OCI-LY7 (cell line): ENCODE data around the gene NSL1. TPM values are rescaled to one million over a fixed set of nuclear protein-coding genes. Genes with fewer than 3 reads are reported as not detected.
A peak's percentile ranks its signal among the peaks of the same experiment; 100 is the strongest.

Source experiments
- BruUV-seq: library from RNA; stranded (reverse); fragments of 400-500 nt; replicated peaks from 2 replicates; lab custom pipeline; 2021; lab: Mats Ljungman, UMichigan
- CTCF ChIA-PET: fragments of 300-600 bp; sonication (Branson Sonifier 250); formaldehyde crosslinking; loops from one replicate; lab custom pipeline; 2022; ENCODE audit warnings: antibody characterized with exemption; ENCODE audit not compliant: unreplicated experiment; lab: Charles Lee
- POLR2A ChIA-PET: fragments of 300-600 bp; sonication (Branson Sonifier 250); formaldehyde crosslinking; loops from one replicate; lab custom pipeline; 2022; ENCODE audit warnings: antibody characterized with exemption; lab: Charles Lee
- DNase-seq: peaks from one replicate; pipeline ENCODE4 v3.0.0-alpha.2; 2015; ENCODE audit warnings: low spot score
- H2AFZ ChIP-seq: fragments of 200-600 bp; sonication (generic), shearing (Covaris generic); 2 replicates; pipeline ENCODE4 v1.6.1; 2014; ENCODE audit warnings: mild to moderate bottlenecking, antibody characterized with exemption, low read length, moderate library complexity
- H3K27ac ChIP-seq: fragments of 200-600 bp; sonication (generic); 2 replicates; pipeline ENCODE4 v1.5.1; 2014; ENCODE audit warnings: mixed run types, low read depth, mild to moderate bottlenecking, moderate library complexity, low read length, inconsistent platforms; ENCODE audit not compliant: poor library complexity, severe bottlenecking
- H3K36me3 ChIP-seq: fragments of 200-600 bp; sonication (generic); 2 replicates; pipeline ENCODE4 v1.6.1; 2014; ENCODE audit warnings: mild to moderate bottlenecking, antibody characterized with exemption, low read length, moderate library complexity, mixed read lengths; ENCODE audit not compliant: insufficient read depth
- H3K4me1 ChIP-seq: fragments of 200-600 bp; sonication (generic); 2 replicates; pipeline ENCODE4 v1.5.1; 2014; ENCODE audit warnings: mild to moderate bottlenecking, low read length; ENCODE audit not compliant: insufficient read depth, poor library complexity, severe bottlenecking
- H3K4me2 ChIP-seq: fragments of 200-600 bp; sonication (generic); 2 replicates; pipeline ENCODE4 v1.6.1; 2014; ENCODE audit warnings: mild to moderate bottlenecking, low read length
- H3K4me3 ChIP-seq: fragments of 200-600 bp; sonication (generic); 2 replicates; pipeline ENCODE4 v1.5.1; 2014; ENCODE audit warnings: mild to moderate bottlenecking, low read depth, low read length; ENCODE audit not compliant: poor library complexity, severe bottlenecking
- H3K79me2 ChIP-seq: fragments of 200-600 bp; sonication (generic); 2 replicates; pipeline ENCODE4 v1.6.1; 2016; ENCODE audit warnings: low read depth, mild to moderate bottlenecking, low read length, moderate library complexity, mixed read lengths; ENCODE audit not compliant: insufficient read depth
- H3K9me2 ChIP-seq: fragments of 200-600 bp; sonication (generic); 2 replicates; pipeline ENCODE4 v1.6.1; 2016; ENCODE audit warnings: mild to moderate bottlenecking, low read length, mixed read lengths; ENCODE audit not compliant: insufficient read depth
- H3K9me3 ChIP-seq: fragments of 200-600 bp; sonication (generic); 2 replicates; pipeline ENCODE4 v1.6.1; 2014; ENCODE audit warnings: mild to moderate bottlenecking, mixed run types, low read length, mixed read lengths
- H4K20me1 ChIP-seq: fragments of 200-600 bp; sonication (generic); 2 replicates; pipeline ENCODE4 v1.6.1; 2014; ENCODE audit warnings: mild to moderate bottlenecking, antibody characterized with exemption, low read length, moderate library complexity, mixed read lengths; ENCODE audit not compliant: insufficient read depth
- CTCF ChIP-seq: fragments of 200-600 bp; sonication (generic); conservative IDR thresholded peaks from 2 replicates; pipeline ENCODE4 v1.5.1; 2014; ENCODE audit warnings: mild to moderate bottlenecking, antibody characterized with exemption, low read length, moderate library complexity, mixed read lengths
- EZH2phosphoT487 ChIP-seq: fragments of 200-600 bp; sonication (generic); IDR thresholded peaks from 2 replicates; pipeline ENCODE4 v1.6.1; 2018; ENCODE audit warnings: low read depth, borderline replicate concordance, mild to moderate bottlenecking, mixed run types, antibody characterized with exemption, low read length, moderate library complexity, mixed read lengths
- intact Hi-C: fragments of 100-400 bp; cut with micrococcal nuclease; formaldehyde crosslinking; loops from one replicate; pipeline ENCODE4 v1.10.0; 2022; ENCODE audit not compliant: unreplicated experiment
- total RNA-seq, 2 experiments: library from RNA; depleted of rRNA in 1 of 2; stranded (reverse); fragments of >200 nt in 1 of 2; shearing (Covaris generic) in 1 of 2; gene quantifications; 2 replicates each; pipeline ENCODE4 v1.2.3, GENCODE V29; 2014 to 2022

The NSL1 gene
- total RNA-seq, 2 experiments from 2014 or later: 66.8 to 70.9 TPM

DNA sequence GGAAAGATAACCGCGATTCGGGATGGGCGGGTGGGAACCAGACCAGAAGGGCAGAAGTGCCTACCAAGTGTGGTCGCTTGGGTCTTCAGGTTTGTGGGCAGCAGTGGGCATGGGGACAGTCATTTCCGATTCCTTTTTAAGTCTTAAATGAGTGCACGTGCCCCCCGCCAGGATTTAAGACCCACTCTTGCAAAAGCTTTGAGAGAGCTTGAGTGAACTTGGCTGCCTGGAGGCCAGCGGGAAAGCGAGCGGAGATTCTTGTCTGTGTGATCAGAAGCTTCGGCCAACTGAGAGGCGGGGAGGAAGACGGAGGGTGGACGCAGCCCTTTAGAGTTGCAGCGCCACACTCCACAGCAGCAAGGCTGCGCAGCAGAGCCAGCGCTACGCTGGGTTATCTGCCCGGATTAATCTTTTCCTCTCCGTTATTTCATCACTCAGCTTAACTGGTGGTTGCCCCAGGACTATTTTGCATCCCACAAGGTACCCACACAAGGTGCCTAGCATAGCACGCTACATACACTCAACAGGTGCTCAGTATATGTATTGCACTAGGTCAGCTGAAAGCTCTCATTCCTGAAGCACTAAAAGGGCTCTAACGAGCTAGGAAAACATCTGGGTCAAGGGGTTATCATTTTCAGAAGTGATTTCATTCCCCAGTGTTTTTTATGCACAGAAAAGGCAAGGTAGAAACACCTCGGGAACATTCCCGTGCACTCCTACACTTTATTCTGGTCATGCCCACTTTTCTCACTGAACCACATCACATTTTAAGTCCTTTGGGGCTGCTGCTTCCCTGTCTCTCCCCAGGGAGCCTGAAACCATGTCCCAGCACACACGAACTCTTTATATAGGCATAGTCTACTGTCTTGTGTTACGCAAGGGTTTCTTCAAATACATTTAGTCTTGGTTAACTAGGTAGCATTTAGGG lies 90.4 kb downstream of the NSL1 start:
- intact Hi-C loops: loop anchor here (2.0 kb wide), 1 partner anchor 54 kb away; no protein-coding TSS in a partner anchor
- Histone ChIP-seq H4K20me1 (no peaks in the 10 kb centered on the region), H3K27ac (no peak overlapping the region), H3K4me1 (peaks cover 33% of the 10 kb centered on the region), H3K79me2 (no peaks in the 10 kb centered on the region), H2AFZ (no peak overlapping the region), H3K9me3 (no peaks in the 10 kb centered on the region), H3K9me2 (no peaks in the 10 kb centered on the region), H3K4me2 (peak overlapping the region; percentile 61), H3K4me3 (peak overlapping the region; percentile 18), H3K36me3 (no peaks in the 10 kb centered on the region)
- CTCF ChIA-PET: interaction anchor here (1.1 kb wide), 1 partner anchor 313 kb away, joined by 3 read pairs; no protein-coding TSS in a partner anchor
- DNase-seq: peak; percentile 40
- BruUV-seq: no TSS peak
- TF ChIP-seq CTCF: no peak
- TF ChIP-seq EZH2phosphoT487: no peak
- POLR2A ChIA-PET: interaction anchor here (0.6 to 1.4 kb wide), 4 partner anchors 22 to 142 kb away, joined by 3 to 5 read pairs (median 4); no protein-coding TSS in a partner anchor

DNA sequence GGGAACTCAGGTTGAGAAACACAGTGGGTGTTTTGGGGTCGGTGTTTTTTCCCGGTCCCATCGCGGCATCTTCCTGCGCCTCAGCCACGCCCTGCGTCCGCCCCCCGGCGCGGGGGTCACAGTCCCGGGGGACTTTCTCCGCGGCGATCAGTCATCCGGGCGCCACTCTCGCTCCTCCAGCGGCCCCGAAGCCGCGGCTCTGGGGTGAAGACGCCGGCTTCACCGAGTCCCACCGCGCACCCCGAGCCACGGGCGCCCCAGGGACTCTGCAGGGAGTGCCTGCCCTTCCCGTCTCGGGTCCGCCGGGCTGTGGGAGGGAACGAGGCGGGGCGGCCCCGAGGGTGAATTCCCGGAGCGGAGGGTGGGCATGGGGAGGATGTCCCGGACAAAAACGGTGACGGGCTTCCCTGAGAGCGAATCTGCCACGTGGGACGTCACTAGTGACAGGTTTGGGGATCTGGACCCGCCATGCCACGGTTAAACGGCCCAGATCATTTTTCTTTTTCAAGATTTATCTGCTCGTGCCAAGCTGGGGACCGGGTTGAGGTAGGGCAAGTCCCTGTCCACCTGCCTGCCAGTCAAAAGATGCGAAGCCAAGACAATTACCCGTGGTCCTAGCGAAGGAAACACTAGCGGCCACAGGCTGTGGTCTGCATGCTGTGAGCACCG lies 91.2 kb downstream of the NSL1 start:
- DNase-seq: peak; percentile 43
- no peaks in the 10 kb centered on the region for H3K36me3 ChIP-seq
- no peaks in the 10 kb centered on the region for H3K79me2 ChIP-seq
- no TSS peak for BruUV-seq
- ChIA-PET POLR2A (interaction anchor here (0.9 to 1.4 kb wide), 2 partner anchors 22 to 90 kb away, joined by 3 to 5 read pairs; no protein-coding TSS in a partner anchor), CTCF (no interaction called here)
- H3K4me1 ChIP-seq: peaks cover 33% of the 10 kb centered on the region
- peak overlapping the region; percentile 61 for H3K4me2 ChIP-seq
- TF ChIP-seq EZH2phosphoT487 (no peak), CTCF (no peak)
- H2AFZ ChIP-seq: peak overlapping the region; percentile 70
- no peaks in the 10 kb centered on the region for H3K9me3 ChIP-seq
- intact Hi-C loops: loop anchor here (2.0 kb wide), 1 partner anchor 54 kb away; no protein-coding TSS in a partner anchor
- H3K9me2 ChIP-seq: no peaks in the 10 kb centered on the region
- no peaks in the 10 kb centered on the region for H4K20me1 ChIP-seq
- peak overlapping the region; percentile 68 for H3K4me3 ChIP-seq
- no peak overlapping the region for H3K27ac ChIP-seq
